ENCODE results near the gene CD8B. TPM values are rescaled to one million over a fixed set of nuclear protein-coding genes. Genes with fewer than 3 reads are reported as not detected.

CD8B gene
- total and polyA plus RNA-seq, 2 donors (not counting 1 experiment from before 2014, with no cell fraction given), result not detected

DNA sequence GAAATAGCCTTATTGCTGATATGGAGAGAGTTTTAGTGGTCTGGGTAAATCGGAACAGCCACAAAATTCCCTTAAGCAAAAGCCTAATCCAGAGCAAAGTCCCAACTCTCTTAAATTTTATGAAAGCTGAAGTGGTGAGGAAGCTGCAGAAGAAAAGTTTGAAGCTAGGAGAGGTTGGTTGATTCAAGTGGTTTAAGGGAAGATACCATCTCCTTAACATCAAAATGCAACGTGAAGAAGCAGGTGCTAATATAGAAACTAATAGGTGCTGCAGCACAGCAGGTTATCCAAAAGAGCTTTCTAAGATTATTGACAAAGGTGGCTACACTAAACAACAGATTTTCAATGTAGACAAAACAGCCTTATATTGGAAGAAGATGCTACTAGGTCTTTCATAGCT is 42.7 kb downstream of the CD8B start:
- Histone ChIP-seq H3K4me1 (ENCODE audit: control insufficient read depth, extremely low read depth, insufficient read depth, low read length) (no peaks in the 10 kb centered on the region), H3K27ac (ENCODE audit: insufficient read depth, low read length) (no peak overlapping the region), H3K36me3 (ENCODE audit: control insufficient read depth, insufficient read depth, low read length) (no peaks in the 10 kb centered on the region), H2AFZ (ENCODE audit: low read length) (no peak overlapping the region), H3K27me3 (ENCODE audit: control insufficient read depth, insufficient read depth, low read length) (no peaks in the 10 kb centered on the region), H3K9ac (ENCODE audit: insufficient read depth, low read length) (no peak overlapping the region), H3K4me3 (replicated peaks in 1 of 4; ENCODE audit: control extremely low read depth in 1 of 4, insufficient read depth in 1 of 4, low read depth in 3 of 4, low read length in 4 of 4) (no peak overlapping the region), H4K20me1 (ENCODE audit: control insufficient read depth, extremely low read depth, insufficient read depth, low read length) (no peaks in the 10 kb centered on the region), H3K9me3 (ENCODE audit: control insufficient read depth, insufficient read depth, low read depth, low read length) (no peaks in the 10 kb centered on the region), H3K4me2 (ENCODE audit: extremely low read depth, insufficient read depth, low read length) (no peak overlapping the region), H3K79me2 (ENCODE audit: control insufficient read depth, insufficient read depth, low read length) (no peaks in the 10 kb centered on the region)
- TF ChIP-seq CTCF (conservative IDR thresholded peaks at IDR 0.05 in 1 of 2, IDR thresholded peaks at IDR 0.05 in 1 of 2; ENCODE audit: low read depth in 1 of 2, low read length in 2 of 2) (no peak), EZH2 (IDR thresholded peaks at IDR 0.05; ENCODE audit: low read length, missing control alignments) (no peak)
- no peak for DNase-seq (ENCODE audit: low read depth in 2 of 2)

DNA sequence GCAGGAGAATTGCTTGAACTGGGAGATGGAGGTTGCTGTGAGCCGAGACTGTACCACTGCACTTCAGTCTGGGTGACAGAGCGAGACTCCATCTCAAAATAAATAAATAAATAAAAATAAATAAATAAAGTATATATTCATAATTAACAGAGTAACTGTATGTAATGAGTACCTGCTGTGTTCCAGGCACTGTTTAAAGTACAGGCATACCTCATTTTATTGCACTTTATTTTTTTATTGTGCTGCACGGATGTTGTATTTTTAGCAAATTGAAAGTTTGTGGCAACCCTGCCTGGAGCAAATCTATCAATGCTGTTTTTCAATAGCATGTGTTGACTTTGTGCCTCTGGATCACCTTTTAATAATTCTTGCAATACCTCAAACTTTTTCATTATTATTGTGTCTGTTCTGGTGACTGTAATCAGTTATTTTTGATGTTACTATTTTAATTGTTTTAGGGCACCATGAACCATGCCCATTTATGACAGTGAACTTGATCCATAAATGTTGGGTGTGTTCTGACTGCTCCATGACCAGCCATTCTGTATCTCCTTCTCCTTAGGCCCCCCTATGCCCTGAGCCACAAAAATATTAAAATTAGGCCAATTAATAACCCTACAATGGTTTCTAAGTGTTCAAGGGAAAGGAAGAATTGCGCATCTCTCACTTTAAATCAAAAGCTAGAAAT is 43.4 kb downstream of the CD8B start:
- no peak for DNase-seq (ENCODE audit: low read depth in 2 of 2)
- Histone ChIP-seq H3K27ac (ENCODE audit: insufficient read depth, low read length) (no peak overlapping the region), H3K9me3 (ENCODE audit: control insufficient read depth, insufficient read depth, low read depth, low read length) (no peaks in the 10 kb centered on the region), H3K9ac (ENCODE audit: insufficient read depth, low read length) (no peak overlapping the region), H2AFZ (ENCODE audit: low read length) (no peak overlapping the region), H3K27me3 (ENCODE audit: control insufficient read depth, insufficient read depth, low read length) (no peaks in the 10 kb centered on the region), H3K4me1 (ENCODE audit: control insufficient read depth, extremely low read depth, insufficient read depth, low read length) (no peaks in the 10 kb centered on the region), H4K20me1 (ENCODE audit: control insufficient read depth, extremely low read depth, insufficient read depth, low read length) (no peaks in the 10 kb centered on the region), H3K4me2 (ENCODE audit: extremely low read depth, insufficient read depth, low read length) (no peak overlapping the region), H3K79me2 (ENCODE audit: control insufficient read depth, insufficient read depth, low read length) (no peaks in the 10 kb centered on the region), H3K4me3 (replicated peaks in 1 of 4; ENCODE audit: control extremely low read depth in 1 of 4, insufficient read depth in 1 of 4, low read depth in 3 of 4, low read length in 4 of 4) (no peak overlapping the region), H3K36me3 (ENCODE audit: control insufficient read depth, insufficient read depth, low read length) (no peaks in the 10 kb centered on the region)
- TF ChIP-seq CTCF (conservative IDR thresholded peaks at IDR 0.05 in 1 of 2, IDR thresholded peaks at IDR 0.05 in 1 of 2; ENCODE audit: low read depth in 1 of 2, low read length in 2 of 2), result no peak
- TF ChIP-seq EZH2 (IDR thresholded peaks at IDR 0.05; ENCODE audit: low read length, missing control alignments), result no peak

DNA sequence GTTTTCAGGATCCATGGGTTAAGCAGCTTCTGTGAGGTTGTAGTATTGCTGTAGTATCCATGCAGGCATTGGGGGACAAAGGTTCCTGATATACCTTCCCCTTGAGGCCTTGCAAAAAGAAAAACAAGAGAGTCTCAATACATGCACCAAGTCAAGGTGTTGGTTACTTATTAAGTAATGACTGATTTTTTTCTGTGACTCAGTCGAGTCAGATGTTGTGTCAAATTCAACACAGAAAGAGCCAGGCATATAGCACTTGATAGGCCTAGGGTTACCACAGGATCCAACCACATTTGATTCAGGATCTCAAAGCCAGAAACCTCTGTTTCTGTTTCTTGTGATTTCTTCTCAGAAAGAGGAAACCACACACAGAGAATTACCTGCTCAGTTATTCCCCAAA is 46.1 kb downstream of the CD8B start:
- no peaks in the 10 kb centered on the region for H3K4me1 ChIP-seq (ENCODE audit: control insufficient read depth, extremely low read depth, insufficient read depth, low read length)
- H3K27me3 ChIP-seq (ENCODE audit: control insufficient read depth, insufficient read depth, low read length), result peaks cover 5% of the 10 kb centered on the region
- H3K27ac ChIP-seq (ENCODE audit: insufficient read depth, low read length), result no peak overlapping the region
- no peaks in the 10 kb centered on the region for H3K9me3 ChIP-seq (ENCODE audit: control insufficient read depth, insufficient read depth, low read depth, low read length)
- H2AFZ ChIP-seq (ENCODE audit: low read length), result no peak overlapping the region
- H4K20me1 ChIP-seq (ENCODE audit: control insufficient read depth, extremely low read depth, insufficient read depth, low read length), result no peaks in the 10 kb centered on the region
- TF ChIP-seq CTCF (conservative IDR thresholded peaks at IDR 0.05 in 1 of 2, IDR thresholded peaks at IDR 0.05 in 1 of 2; ENCODE audit: low read depth in 1 of 2, low read length in 2 of 2) (no peak), EZH2 (IDR thresholded peaks at IDR 0.05; ENCODE audit: low read length, missing control alignments) (no peak)
- H3K4me2 ChIP-seq (ENCODE audit: extremely low read depth, insufficient read depth, low read length), result no peak overlapping the region
- no peak overlapping the region for H3K4me3 ChIP-seq (replicated peaks in 1 of 4; ENCODE audit: control extremely low read depth in 1 of 4, insufficient read depth in 1 of 4, low read depth in 3 of 4, low read length in 4 of 4)
- no peaks in the 10 kb centered on the region for H3K79me2 ChIP-seq (ENCODE audit: control insufficient read depth, insufficient read depth, low read length)
- H3K9ac ChIP-seq (ENCODE audit: insufficient read depth, low read length), result no peak overlapping the region
- no peak for DNase-seq (ENCODE audit: low read depth in 2 of 2)
- no peaks in the 10 kb centered on the region for H3K36me3 ChIP-seq (ENCODE audit: control insufficient read depth, insufficient read depth, low read length)
